GM23338 (cell line): Measurements from ENCODE around the gene MYOZ1. TPM values are rescaled to one million over a fixed set of nuclear protein-coding genes. Genes with fewer than 3 reads are reported as not detected.

Experiments
- ATAC-seq: fragments of 200-7000 bp; cut with Tn5 transposase; 3 replicates; pipeline ENCODE4 v1.9.1; 2020
- DNase-seq: peaks from one replicate; pipeline ENCODE4 v3.0.0-alpha.2; 2015; ENCODE audit warnings: low spot score
- H2AFZ ChIP-seq: fragments of 200-600 bp; sonication (generic); 2 replicates; pipeline ENCODE4 v1.8.0; 2016; ENCODE audit warnings: antibody characterized with exemption, mild to moderate bottlenecking, moderate library complexity
- H3F3A ChIP-seq: fragments of 200-600 bp; sonication (generic); replicated peaks from 2 replicates; pipeline ENCODE4 v1.8.0; 2017; ENCODE audit warnings: antibody characterized with exemption, mixed run types, low read depth
- H3K27ac ChIP-seq: fragments of 200-600 bp; sonication (generic); 2 replicates; pipeline ENCODE4 v1.6.1; 2016; ENCODE audit warnings: low read depth
- H3K27me3 ChIP-seq: fragments of 200-600 bp; sonication (generic); 2 replicates; pipeline ENCODE4 v1.8.0; 2016; ENCODE audit warnings: mild to moderate bottlenecking, mixed run types, moderate library complexity; ENCODE audit not compliant: insufficient read depth
- H3K36me3 ChIP-seq: fragments of 200-600 bp; sonication (generic); 2 replicates; pipeline ENCODE4 v1.8.0; 2016; ENCODE audit warnings: mild to moderate bottlenecking; ENCODE audit not compliant: insufficient read depth
- H3K4me1 ChIP-seq: fragments of 200-600 bp; sonication (generic); 2 replicates; pipeline ENCODE4 v1.8.0; 2016; ENCODE audit warnings: mild to moderate bottlenecking, moderate library complexity; ENCODE audit not compliant: insufficient read depth
- H3K4me2 ChIP-seq: fragments of 200-600 bp; sonication (generic); 2 replicates; pipeline ENCODE4 v1.7.1; 2017; ENCODE audit warnings: mixed run types
- H3K4me3 ChIP-seq: fragments of 200-600 bp; sonication (generic); 2 replicates; pipeline ENCODE4 v1.6.1; 2016; ENCODE audit warnings: mixed run types
- H3K79me2 ChIP-seq: fragments of 200-600 bp; sonication (generic); replicated peaks from 2 replicates; pipeline ENCODE4 v1.8.0; 2017; ENCODE audit warnings: mild to moderate bottlenecking; ENCODE audit not compliant: insufficient read depth
- H3K9me2 ChIP-seq: fragments of 200-600 bp; sonication (generic); 2 replicates; pipeline ENCODE4 v1.8.0; 2017; ENCODE audit not compliant: insufficient read depth
- H4K20me1 ChIP-seq: fragments of 200-600 bp; sonication (generic); replicated peaks from 2 replicates; pipeline ENCODE4 v1.8.0; 2017; ENCODE audit warnings: mild to moderate bottlenecking; ENCODE audit not compliant: insufficient read depth
- H3K27ac Mint-ChIP-seq: 2 replicates; pipeline ENCODE4 v1.8.0; 2020; ENCODE audit warnings: inconsistent platforms, mild to moderate bottlenecking, moderate library complexity, mixed read lengths
- H3K27me3 Mint-ChIP-seq: 3 replicates; pipeline ENCODE4 v1.8.0; 2022; ENCODE audit warnings: low read depth, mild to moderate bottlenecking, moderate library complexity, mixed read lengths, inconsistent platforms; ENCODE audit not compliant: insufficient read depth, poor library complexity
- H3K36me3 Mint-ChIP-seq: 3 replicates; pipeline ENCODE4 v1.8.0; 2021; ENCODE audit warnings: low read depth, mild to moderate bottlenecking, inconsistent platforms, moderate library complexity, mixed read lengths
- H3K4me1 Mint-ChIP-seq: 3 replicates; pipeline ENCODE4 v1.8.0; 2020; ENCODE audit warnings: mild to moderate bottlenecking, inconsistent platforms, mixed read lengths
- H3K4me3 Mint-ChIP-seq: 3 replicates; pipeline ENCODE4 v1.8.0; 2021; ENCODE audit warnings: moderate library complexity, mild to moderate bottlenecking, inconsistent platforms, mixed read lengths
- H3K9me3 Mint-ChIP-seq: 3 replicates; pipeline ENCODE4 v1.8.0; 2020; ENCODE audit warnings: moderate library complexity, mild to moderate bottlenecking, inconsistent platforms, mixed read lengths
- CREB1 ChIP-seq: fragments of 250-450 bp; sonication (Bioruptor Pico); IDR thresholded peaks from 2 replicates; pipeline ENCODE4 v1.5.0; 2020; ENCODE audit warnings: low read depth, mild to moderate bottlenecking, moderate library complexity
- EZH2 ChIP-seq: fragments of 200-600 bp; sonication (generic); IDR thresholded peaks from one replicate; pipeline ENCODE4 v1.8.0; 2017; ENCODE audit warnings: antibody characterized with exemption, mild to moderate bottlenecking, low read depth; ENCODE audit not compliant: unreplicated experiment
- JUNB ChIP-seq: IDR thresholded peaks from one replicate; pipeline ENCODE4 v1.6.1; 2016; ENCODE audit warnings: antibody characterized with exemption; ENCODE audit not compliant: unreplicated experiment
- POLR2AphosphoS5 ChIP-seq: IDR thresholded peaks from 2 replicates; pipeline ENCODE4 v1.6.1; 2016; ENCODE audit warnings: antibody characterized with exemption, low read depth
- STAT1 ChIP-seq: IDR thresholded peaks from one replicate; pipeline ENCODE4 v1.6.1; 2016; ENCODE audit warnings: antibody characterized with exemption; ENCODE audit not compliant: unreplicated experiment
- ZNF462 ChIP-seq: fragments of 250-450 bp; sonication (Bioruptor Pico); IDR thresholded peaks from 2 replicates; pipeline ENCODE4 v1.5.0; 2020; ENCODE audit warnings: mild to moderate bottlenecking, moderate library complexity
- polyA plus RNA-seq: library from polyadenylated mRNA; unstranded; fragments of >200 nt; fragmentation: Nextera tagmentation; extraction: Ambion mirVana; gene quantifications from 2 replicates; pipeline ENCODE4 v1.2.1, GENCODE V29; 2016
- total RNA-seq: library from RNA; depleted of rRNA; stranded (reverse); fragments of >200 nt; shearing (Covaris generic); gene quantifications from 2 replicates; pipeline ENCODE4 v1.2.3, GENCODE V29; 2014; rRNA removed

Gene MYOZ1
- total and polyA plus RNA-seq, 2 experiments from 2014 or later = 2.4 to 2.7 TPM

- TF ChIP-seq ZNF462 (CRISPR knock-in tag) = no peak
- TF ChIP-seq POLR2AphosphoS5 = no peak
Measured at GRCh38 chr10:73584737-73585136, 56.5 kb downstream of the MYOZ1 start (continued).

GRCh38 chr10:73581918-73582317 lies 59.4 kb downstream of the MYOZ1 start:
- no peaks in the 10 kb centered on the region for H3K27me3 ChIP-seq
- Mint-ChIP-seq H3K36me3 (peaks cover 10% of the 10 kb centered on the region), H3K4me1 (peaks cover 4% of the 10 kb centered on the region; the same call in 2 of the 3 replicates), H3K9me3 (peaks cover 5% of the 10 kb centered on the region; the same call in 1 of the 3 replicates), H3K4me3 (no peak overlapping the region), H3K27ac (0 out of 2 replicates have a peak overlapping the region, but pooled peaks have one; percentile 5), H3K27me3 (peaks cover 7% of the 10 kb centered on the region)
- no peaks in the 10 kb centered on the region for H4K20me1 ChIP-seq
- no peaks in the 10 kb centered on the region for H3F3A ChIP-seq
- no peaks in the 10 kb centered on the region for H3K9me2 ChIP-seq
- H3K79me2 ChIP-seq = peaks cover 11% of the 10 kb centered on the region
- ATAC-seq (peak; percentile 71), DNase-seq (no peak)
- H3K4me2 ChIP-seq = no peak overlapping the region
- no peak overlapping the region for H2AFZ ChIP-seq
- H3K36me3 ChIP-seq = no peaks in the 10 kb centered on the region
- no peak overlapping the region for H3K4me3 ChIP-seq
- H3K4me1 ChIP-seq = no peaks in the 10 kb centered on the region
- H3K27ac ChIP-seq = peak overlapping the region; percentile 27; the same call in 1 of the 2 replicates
- no peak for TF ChIP-seq JUNB
- no peak for TF ChIP-seq EZH2
- TF ChIP-seq STAT1 = no peak
- no peak for TF ChIP-seq CREB1 (CRISPR knock-in tag)

Other genes with a start within 250 kb of the MYOZ1 start
- 63.7 and 71.4 TPM in 2 replicates for gene ANXA7, start 227.4 kb downstream of the MYOZ1 start, total RNA-seq
- 77.6 and 80.1 TPM in 2 replicates for gene ANXA7, start 227.4 kb downstream of the MYOZ1 start, polyA plus RNA-seq
- 3.9 and 5.1 TPM in 2 replicates for gene MSS51, start 207.9 kb downstream of the MYOZ1 start, total RNA-seq
- gene MSS51, start 207.9 kb downstream of the MYOZ1 start, polyA plus RNA-seq = 1.1 and 1.9 TPM in 2 replicates
- gene PPP3CB, start 145.4 kb downstream of the MYOZ1 start, total RNA-seq = 38.5 and 42.9 TPM in 2 replicates
- gene PPP3CB, start 145.4 kb downstream of the MYOZ1 start, polyA plus RNA-seq = 17.9 and 18.3 TPM in 2 replicates
- gene USP54, start 50.1 kb downstream of the MYOZ1 start, total RNA-seq = 27.4 and 29.2 TPM in 2 replicates
- gene USP54, start 50.1 kb downstream of the MYOZ1 start, polyA plus RNA-seq = 12.8 and 15.1 TPM in 2 replicates
- gene SYNPO2L, start 14.6 kb upstream of the MYOZ1 start, total RNA-seq = 0.08 TPM in 1 of 2 replicates, not detected in the other
- 0.16 and 0.57 TPM in 2 replicates for gene SYNPO2L, start 14.6 kb upstream of the MYOZ1 start, polyA plus RNA-seq
- gene AGAP5, start 56.6 kb upstream of the MYOZ1 start, total RNA-seq = 5.3 and 6.7 TPM in 2 replicates
- gene AGAP5, start 56.6 kb upstream of the MYOZ1 start, polyA plus RNA-seq = 4.3 and 5.0 TPM in 2 replicates
- gene SEC24C, start 102.9 kb upstream of the MYOZ1 start, total RNA-seq = 64.2 and 72.9 TPM in 2 replicates
- gene SEC24C, start 102.9 kb upstream of the MYOZ1 start, polyA plus RNA-seq = 16.9 and 17.0 TPM in 2 replicates
- gene CHCHD1, start 140.6 kb upstream of the MYOZ1 start, total RNA-seq = 40.6 and 41.1 TPM in 2 replicates
- gene CHCHD1, start 140.6 kb upstream of the MYOZ1 start, polyA plus RNA-seq = 187 and 196 TPM in 2 replicates
- 30.4 and 40.5 TPM in 2 replicates for gene ZSWIM8, start 144.1 kb upstream of the MYOZ1 start, total RNA-seq
- 20.0 and 20.5 TPM in 2 replicates for gene ZSWIM8, start 144.1 kb upstream of the MYOZ1 start, polyA plus RNA-seq
- gene NDST2, start 170.1 kb upstream of the MYOZ1 start, total RNA-seq = 15.3 and 21.1 TPM in 2 replicates
- 7.4 and 9.4 TPM in 2 replicates for gene NDST2, start 170.1 kb upstream of the MYOZ1 start, polyA plus RNA-seq
- 32.8 and 34.1 TPM in 2 replicates for gene CAMK2G, start 233.1 kb upstream of the MYOZ1 start, total RNA-seq
- 30.1 and 30.6 TPM in 2 replicates for gene CAMK2G, start 233.1 kb upstream of the MYOZ1 start, polyA plus RNA-seq